Endothelial cell of umbilical vein (primary cell): ENCODE data around the gene CLASP2. TPM values are rescaled to one million over a fixed set of nuclear protein-coding genes. Genes with fewer than 3 reads are reported as not detected.

ENCODE experiments used
- BruUV-seq: library from RNA; stranded (reverse); fragments of 400-500 nt; replicated peaks from 2 replicates; lab custom pipeline; 2021; lab: Mats Ljungman, UMichigan
- CTCF ChIA-PET: fragments of 300-600, 350-600 bp; sonication (Branson Sonifier 250); formaldehyde crosslinking; loops from one replicate; lab custom pipeline; 2021; ENCODE audit warnings: antibody characterized with exemption, inconsistent platforms; lab: Charles Lee
- POLR2A ChIA-PET: fragments of 300-600, 350-600 bp; sonication (Branson Sonifier 250); formaldehyde crosslinking; loops from one replicate; lab custom pipeline; 2021; ENCODE audit warnings: antibody characterized with exemption, inconsistent platforms; lab: Charles Lee
- DNase-seq: peaks from one replicate; pipeline ENCODE4 v3.0.0-alpha.2; 2011; ENCODE audit warnings: low read depth, low spot score
- FAIRE-seq: peaks from 2 replicates; lab custom pipeline; 2011; peaks lifted over from hg19 to GRCh38; lab: Jason Lieb, UNC
- H2AFZ ChIP-seq: 2 replicates; pipeline ENCODE4 v1.6.0; 2012; ENCODE audit warnings: low read depth, low read length, control low read depth, inconsistent platforms
- H3K27ac ChIP-seq: 2 replicates; pipeline ENCODE4 v1.5.1; 2011; ENCODE audit warnings: low read depth, mild to moderate bottlenecking, control low read depth, low read length, moderate library complexity; ENCODE audit not compliant: insufficient read depth
- H3K27me3 ChIP-seq, 2 experiments: 2 replicates each; pipeline versions ENCODE4 v1.6.0 to v1.6.1; 2011; ENCODE audit warnings: low read length in 2 of 2, mixed read lengths in 1 of 2; ENCODE audit not compliant: control insufficient read depth in 2 of 2, insufficient read depth in 2 of 2
- H3K36me3 ChIP-seq, 2 experiments: 2 replicates in 1 of 2; 3 replicates in 1 of 2; pipeline ENCODE4 v1.5.1; 2011; ENCODE audit warnings: low read length in 2 of 2, mild to moderate bottlenecking in 1 of 2, moderate library complexity in 1 of 2; ENCODE audit not compliant: control insufficient read depth in 2 of 2, insufficient read depth in 2 of 2; ENCODE audit errors: extremely low read depth in 1 of 2
- H3K4me1 ChIP-seq: 3 replicates; pipeline ENCODE4 v1.5.1; 2011; ENCODE audit warnings: mild to moderate bottlenecking, low read length; ENCODE audit not compliant: control insufficient read depth, insufficient read depth; ENCODE audit errors: extremely low read depth
- H3K4me2 ChIP-seq: 2 replicates; pipeline ENCODE4 v1.6.1; 2011; ENCODE audit warnings: low read length, control low read depth, mixed read lengths; ENCODE audit not compliant: insufficient read depth
- H3K4me3 ChIP-seq, 3 experiments: fragments of 200-600 bp in 1 of 3; sonication (generic), shearing (Covaris generic) in 1 of 3; replicated peaks in 1 of 3; 2 replicates each; pipeline ENCODE4 v1.5.1; 2011 to 2016; ENCODE audit warnings: control low read depth in 3 of 3, low read length in 3 of 3, mild to moderate bottlenecking in 2 of 3, inconsistent platforms in 1 of 3, low read depth in 1 of 3, moderate library complexity in 1 of 3; ENCODE audit not compliant: insufficient read depth in 1 of 3
- H3K79me2 ChIP-seq: 2 replicates; pipeline ENCODE4 v1.6.0; 2012; ENCODE audit warnings: low read length, inconsistent platforms; ENCODE audit not compliant: control insufficient read depth, insufficient read depth
- H3K9ac ChIP-seq: replicated peaks from 2 replicates; pipeline ENCODE3; 2011; ENCODE audit warnings: low read length, control low read depth; ENCODE audit not compliant: insufficient read depth; ENCODE audit errors: extremely low read depth
- H3K9me1 ChIP-seq: replicated peaks from 3 replicates; pipeline ENCODE4 v1.6.0; 2011; ENCODE audit warnings: mild to moderate bottlenecking, low read length; ENCODE audit not compliant: control insufficient read depth, insufficient read depth; ENCODE audit errors: extremely low read depth
- H3K9me3 ChIP-seq: replicated peaks from 2 replicates; pipeline ENCODE4 v1.5.1; 2012; ENCODE audit warnings: low read length, inconsistent platforms; ENCODE audit not compliant: control insufficient read depth, insufficient read depth
- H4K20me1 ChIP-seq: replicated peaks from 2 replicates; pipeline ENCODE3; 2011; ENCODE audit warnings: mild to moderate bottlenecking, low read length; ENCODE audit not compliant: control insufficient read depth, insufficient read depth; ENCODE audit errors: extremely low read depth
- EZH2 ChIP-seq: IDR thresholded peaks from 2 replicates; pipeline ENCODE4 v1.6.1; 2012; ENCODE audit warnings: borderline replicate concordance, low read depth, mild to moderate bottlenecking, moderate library complexity, low read length, inconsistent platforms; ENCODE audit not compliant: severe bottlenecking
- FOS ChIP-seq: IDR thresholded peaks from 2 replicates; pipeline ENCODE4 v1.6.1; 2011; ENCODE audit warnings: mild to moderate bottlenecking, low read length, moderate library complexity, borderline replicate concordance; ENCODE audit not compliant: insufficient read depth
- GATA2 ChIP-seq: IDR thresholded peaks from 2 replicates; pipeline ENCODE4 v1.7.0; 2011; ENCODE audit warnings: low read depth, mild to moderate bottlenecking, moderate library complexity, mixed read lengths, low read length; ENCODE audit not compliant: insufficient read length, insufficient read depth
- JUN ChIP-seq: IDR thresholded peaks from 2 replicates; pipeline ENCODE4 v1.6.1; 2011; ENCODE audit warnings: borderline replicate concordance, low read depth; ENCODE audit not compliant: insufficient read length, insufficient read depth
- MYC ChIP-seq: IDR thresholded peaks from one replicate; pipeline ENCODE4 v1.6.1; 2011; ENCODE audit warnings: mild to moderate bottlenecking, low read depth, low read length
- POLR2A ChIP-seq: IDR thresholded peaks from 2 replicates; pipeline ENCODE4 v1.6.1; 2012; ENCODE audit warnings: low read depth, mild to moderate bottlenecking, control low read depth, low read length
- POLR2AphosphoS5 ChIP-seq: IDR thresholded peaks from 2 replicates; pipeline ENCODE4 v1.6.1; 2012; ENCODE audit warnings: low read depth, mild to moderate bottlenecking, control low read depth, low read length, moderate library complexity; ENCODE audit not compliant: insufficient read depth
- dilution Hi-C: fragments of 300-500 bp; cut with MboI; formaldehyde crosslinking; loops from one replicate; pipeline ENCODE4 v1.15.0; 2019; ENCODE audit warnings: low sequenced_read_pairs; ENCODE audit not compliant: extremely low pct_ligation_motif_present
- intact Hi-C: fragments of 100-400 bp; cut with micrococcal nuclease; formaldehyde crosslinking; loops from one replicate; pipeline ENCODE4 v1.10.0; 2022
- polyA plus RNA-seq, 4 experiments: library from polyadenylated mRNA; depleted of rRNA in 3 of 4; stranded (reverse) in 3 of 4; unstranded in 1 of 4; fragments of >200 nt; gene quantifications; 2 replicates each; pipeline versions ENCODE4 v1.2.1 to v1.2.3, GENCODE V29; 2011 to 2012; ENCODE audit warnings: missing spikeins in 1 of 4
- total RNA-seq: library from RNA; stranded (reverse); gene quantifications from 2 replicates; pipeline ENCODE4 v1.2.3, GENCODE V29; 2021
- TF ChIP-seq, protein P1 (sequence below): IDR thresholded peaks from 2 replicates; pipeline ENCODE4 v1.6.1; 2011; ENCODE audit not compliant: insufficient read depth, insufficient read length
- TF ChIP-seq, protein P2 (sequence below), 2 donors: IDR thresholded peaks; 1 replicate in 1 of 2; 2 replicates in 1 of 2; pipeline ENCODE4 v1.5.1; 2011; ENCODE audit warnings: low read length in 2 of 2, mild to moderate bottlenecking in 2 of 2, moderate library complexity in 2 of 2, control low read depth in 1 of 2, inconsistent platforms in 1 of 2, low read depth in 1 of 2; ENCODE audit not compliant: insufficient read depth in 1 of 2; ENCODE audit errors: extremely low read depth in 1 of 2

Gene CLASP2
- total and polyA plus RNA-seq, 2 donors (not counting 3 experiments of a cell fraction or from before 2014, with no cell fraction given), result 15.0 to 55.0 TPM

DNA sequence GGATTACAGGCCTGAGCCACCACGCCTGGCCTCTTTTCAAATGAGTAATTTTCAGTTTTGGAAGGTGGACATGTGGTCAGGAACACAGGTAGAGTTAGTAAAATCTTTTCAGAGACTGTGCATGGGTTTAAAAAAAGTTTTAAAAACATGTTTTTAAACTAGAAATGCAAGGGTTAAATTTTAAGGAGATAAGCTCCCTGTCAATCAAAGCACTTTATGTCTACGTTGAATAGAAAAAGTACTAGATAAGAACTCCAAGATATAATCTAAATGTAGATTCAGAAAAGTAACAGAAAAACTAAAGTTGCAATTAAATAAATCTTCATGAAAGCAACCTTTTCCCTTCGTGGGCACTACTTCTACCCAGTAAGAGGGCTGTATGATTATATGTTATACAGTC, 131.7 kb downstream of the CLASP2 start:
- Histone ChIP-seq H3K4me2 (no peak overlapping the region), H3K36me3 (peaks cover 0 to 5% of the 10 kb centered on the region in 2 experiments), H3K9me3 (no peaks in the 10 kb centered on the region), H4K20me1 (no peaks in the 10 kb centered on the region), H3K4me3 (no peak overlapping the region), H3K9me1 (no peaks in the 10 kb centered on the region), H3K79me2 (no peaks in the 10 kb centered on the region), H2AFZ (no peak overlapping the region), H3K9ac (no peak overlapping the region), H3K27ac (no peak overlapping the region), H3K27me3 (no peaks in the 10 kb centered on the region), H3K4me1 (no peaks in the 10 kb centered on the region)
- DNase-seq (no peak), FAIRE-seq (no peak)
- BruUV-seq, result no TSS peak
- TF ChIP-seq FOS (no peak), POLR2A (no peak), MYC (no peak), EZH2 (no peak), POLR2AphosphoS5 (no peak), GATA2 (no peak), JUN (no peak)
- TF ChIP-seq, protein P1, sequence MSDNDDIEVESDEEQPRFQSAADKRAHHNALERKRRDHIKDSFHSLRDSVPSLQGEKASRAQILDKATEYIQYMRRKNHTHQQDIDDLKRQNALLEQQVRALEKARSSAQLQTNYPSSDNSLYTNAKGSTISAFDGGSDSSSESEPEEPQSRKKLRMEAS, result no peak
- POLR2A ChIA-PET, result no interaction called here
- dilution Hi-C loops (no loop called here), intact Hi-C loops (no loop called here)
- CTCF ChIA-PET, result no interaction called here

DNA sequence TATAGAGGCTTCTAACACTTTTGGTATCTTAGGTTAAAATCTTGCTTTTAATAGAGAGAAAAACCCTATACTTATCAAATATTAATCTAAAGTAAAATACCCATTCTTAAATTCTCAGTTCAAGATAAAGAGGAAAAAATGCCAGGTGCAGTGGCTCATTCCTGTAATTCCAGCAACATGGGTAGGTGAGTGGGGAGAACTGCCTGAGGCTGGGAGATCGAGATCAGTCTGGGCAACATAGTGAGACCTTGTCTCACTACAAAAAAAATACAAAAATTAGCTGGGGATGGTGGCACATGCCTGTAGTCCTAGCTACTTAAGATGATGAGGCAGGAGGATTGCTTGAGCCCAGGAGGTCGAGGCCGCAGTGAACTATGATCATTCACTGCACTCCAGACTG, 135.8 kb downstream of the CLASP2 start:
- ChIA-PET POLR2A (no interaction called here), CTCF (no interaction called here)
- Histone ChIP-seq H3K36me3 (no peaks in the 10 kb centered on the region), H3K4me2 (no peak overlapping the region), H3K4me1 (peaks cover 28% of the 10 kb centered on the region), H4K20me1 (no peaks in the 10 kb centered on the region), H3K4me3 (no peak overlapping the region), H3K9ac (no peak overlapping the region), H3K79me2 (no peaks in the 10 kb centered on the region), H3K9me1 (no peaks in the 10 kb centered on the region), H3K27me3 (no peaks in the 10 kb centered on the region), H3K27ac (no peak overlapping the region), H3K9me3 (no peaks in the 10 kb centered on the region), H2AFZ (no peak overlapping the region)
- DNase-seq (no peak), FAIRE-seq (no peak)
- TF ChIP-seq POLR2A, result no peak
- TF ChIP-seq, protein P1, result no peak
- TF ChIP-seq JUN, result no peak
- TF ChIP-seq FOS, result no peak
- TF ChIP-seq GATA2, result no peak
- no peak for TF ChIP-seq MYC
- no peak for TF ChIP-seq POLR2AphosphoS5
- TF ChIP-seq, protein P2, sequence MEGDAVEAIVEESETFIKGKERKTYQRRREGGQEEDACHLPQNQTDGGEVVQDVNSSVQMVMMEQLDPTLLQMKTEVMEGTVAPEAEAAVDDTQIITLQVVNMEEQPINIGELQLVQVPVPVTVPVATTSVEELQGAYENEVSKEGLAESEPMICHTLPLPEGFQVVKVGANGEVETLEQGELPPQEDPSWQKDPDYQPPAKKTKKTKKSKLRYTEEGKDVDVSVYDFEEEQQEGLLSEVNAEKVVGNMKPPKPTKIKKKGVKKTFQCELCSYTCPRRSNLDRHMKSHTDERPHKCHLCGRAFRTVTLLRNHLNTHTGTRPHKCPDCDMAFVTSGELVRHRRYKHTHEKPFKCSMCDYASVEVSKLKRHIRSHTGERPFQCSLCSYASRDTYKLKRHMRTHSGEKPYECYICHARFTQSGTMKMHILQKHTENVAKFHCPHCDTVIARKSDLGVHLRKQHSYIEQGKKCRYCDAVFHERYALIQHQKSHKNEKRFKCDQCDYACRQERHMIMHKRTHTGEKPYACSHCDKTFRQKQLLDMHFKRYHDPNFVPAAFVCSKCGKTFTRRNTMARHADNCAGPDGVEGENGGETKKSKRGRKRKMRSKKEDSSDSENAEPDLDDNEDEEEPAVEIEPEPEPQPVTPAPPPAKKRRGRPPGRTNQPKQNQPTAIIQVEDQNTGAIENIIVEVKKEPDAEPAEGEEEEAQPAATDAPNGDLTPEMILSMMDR (IDR thresholded peaks at IDR 0.05; ENCODE audit: extremely low read depth in 1 of 2, insufficient read depth in 1 of 2, low read depth in 1 of 2, low read length in 2 of 2), result no peak
- TF ChIP-seq EZH2, result no peak
- intact Hi-C loops, result no loop called here
- dilution Hi-C loops, result no loop called here
- BruUV-seq, result no TSS peak
